ENCODE data around the gene HAP1. TPM values are rescaled to one million over a fixed set of nuclear protein-coding genes. Genes with fewer than 3 reads are reported as not detected.
A peak's percentile ranks its signal among the peaks of the same experiment; 100 is the strongest.

Gene HAP1
- polyA plus RNA-seq, 2 of the 4 experiments (the other 2 are of a cell fraction), result 1.6 to 2.2 TPM

- H3K27ac ChIP-seq, result peak overlapping the region in 1 of 2 experiments; percentile 83; a peak in 3 of 6 replicates
- DNase-seq (ENCODE audit: low read depth in 1 of 2, low spot score in 1 of 2) (no peak), FAIRE-seq (no peak), ATAC-seq (no peak)
- no peak overlapping the region for H3K4me3 ChIP-seq
- H3K9me3 ChIP-seq, result no peaks in the 10 kb centered on the region
- 89% methylated on average over 5 of the region's 5 CpGs for WGBS (ENCODE audit: missing lambda C conversion rate)
- H3K4me2 ChIP-seq, result no peak overlapping the region
- H3K4me1 ChIP-seq, result peaks cover 46% of the 10 kb centered on the region
- ChIA-PET CTCF (interaction anchor here (0.6 to 18.1 kb wide), 10 partner anchors 10 to 1147 kb away, joined by 3 to 329 read pairs (median 4); partner anchors contain the start of gene EIF1), POLR2A (interaction anchor here (0.6 to 6.4 kb wide), 2 partner anchors 8 to 10 kb away, joined by 3 to 258 read pairs; partner anchors contain the start of gene EIF1)
- TF ChIP-seq CHD4 (IDR thresholded peaks at IDR 0.05; ENCODE audit: borderline replicate concordance), result no peak
- TF ChIP-seq FOSL2 (IDR thresholded peaks at IDR 0.05), result no peak
- no peak for TF ChIP-seq FOSL2 (CRISPR knock-in tag; IDR thresholded peaks at IDR 0.05)
- TF ChIP-seq HEYL (CRISPR knock-in tag; IDR thresholded peaks at IDR 0.05), result no peak
- TF ChIP-seq TP53 (CRISPR knock-in tag; IDR thresholded peaks at IDR 0.05), result no peak
Measured at GRCh38 chr17:41679740-41680425, 54.6 kb downstream of the HAP1 start.

- Histone ChIP-seq H3K9me3 (no peaks in the 10 kb centered on the region), H3K4me2 (peak overlapping the region; percentile 72), H3K4me1 (peaks cover 48% of the 10 kb centered on the region), H3K27ac (peak overlapping the region; percentile 73 to 83), H3K4me3 (peak overlapping the region; percentile 3; the same call in 1 of the 3 replicates)
- WGBS (ENCODE audit: missing lambda C conversion rate), result 14% methylated on average over 6 of the region's 6 CpGs
- FAIRE-seq (peak; percentile 7), DNase-seq (ENCODE audit: low read depth in 1 of 2, low spot score in 1 of 2) (peak in 1 of 2 experiments; percentile 80), ATAC-seq (peak; percentile 35 to 47)
- CTCF ChIA-PET, result interaction anchor here (0.6 to 18.1 kb wide), 16 partner anchors 11 to 1704 kb away, joined by 3 to 329 read pairs (median 3); partner anchors contain the start of gene EIF1
- POLR2A ChIA-PET, result interaction anchor here (0.7 to 6.4 kb wide), 6 partner anchors 9 to 860 kb away, joined by 3 to 258 read pairs (median 4); partner anchors contain the start of gene EIF1
- TF ChIP-seq ZSCAN20 (CRISPR knock-in tag; IDR thresholded peaks at IDR 0.05) (no peak), HOXB13 (CRISPR knock-in tag; IDR thresholded peaks at IDR 0.05; ENCODE audit: low read depth) (no peak), JUN (IDR thresholded peaks at IDR 0.05) (peak in 1 of 2 experiments; percentile 42; a peak in 1 of 5 replicates), SMC3 (IDR thresholded peaks at IDR 0.05) (0 out of 3 replicates have a peak, but pooled peaks have one; percentile 11), PHF8 (IDR thresholded peaks at IDR 0.05; ENCODE audit: borderline replicate concordance, low read depth) (no peak), BHLHE40 (IDR thresholded peaks at IDR 0.05; ENCODE audit: low read depth, low read length) (no peak), CEBPB (IDR thresholded peaks at IDR 0.05) (no peak), CHD2 (IDR thresholded peaks at IDR 0.05; ENCODE audit: low read length, partially characterized antibody) (no peak), MAFK (IDR thresholded peaks at IDR 0.05; ENCODE audit: partially characterized antibody) (peak; percentile 21), MYC (IDR thresholded peaks at IDR 0.05; ENCODE audit: borderline replicate concordance, low read length) (no peak), CBX2 (IDR thresholded peaks at IDR 0.05; ENCODE audit: borderline replicate concordance, low read depth) (no peak), FOSB (CRISPR knock-in tag; IDR thresholded peaks at IDR 0.05) (no peak), ELK1 (IDR thresholded peaks at IDR 0.05; ENCODE audit: low read depth, low read length) (no peak), RFX5 (IDR thresholded peaks at IDR 0.05) (no peak), NFE2L2 (conservative IDR thresholded peaks at IDR 0.05; ENCODE audit: low read length) (no peak), JUNB (IDR thresholded peaks at IDR 0.05) (no peak), EHMT2 (IDR thresholded peaks at IDR 0.05; ENCODE audit: low read depth) (no peak), E2F6 (IDR thresholded peaks at IDR 0.05; ENCODE audit: borderline replicate concordance, low read depth) (no peak), NR3C1 (IDR thresholded peaks at IDR 0.05) (no peak), POLR2A (IDR thresholded peaks at IDR 0.05; ENCODE audit: low read length) (no peak), TP53 (CRISPR knock-in tag; IDR thresholded peaks at IDR 0.05) (no peak), HEYL (CRISPR knock-in tag; IDR thresholded peaks at IDR 0.05) (no peak), RCOR1 (IDR thresholded peaks at IDR 0.05; ENCODE audit: low read depth, low read length) (no peak), RARB (CRISPR knock-in tag; IDR thresholded peaks at IDR 0.05) (no peak), POLR2AphosphoS2 (conservative IDR thresholded peaks at IDR 0.05; ENCODE audit: low read length) (no peak), HOXA7 (CRISPR knock-in tag; IDR thresholded peaks at IDR 0.05) (no peak), FOSL2 (IDR thresholded peaks at IDR 0.05) (no peak), FOSL2 (CRISPR knock-in tag; IDR thresholded peaks at IDR 0.05) (no peak), CTCF (IDR thresholded peaks at IDR 0.05) (peak; percentile 42), CHD4 (IDR thresholded peaks at IDR 0.05; ENCODE audit: borderline replicate concordance) (no peak), ZFP36 (IDR thresholded peaks at IDR 0.05; ENCODE audit: borderline replicate concordance, partially characterized antibody) (no peak), BCL3 (IDR thresholded peaks at IDR 0.05) (no peak)
Measured at GRCh38 chr17:41678907-41679739, 55.3 kb downstream of the HAP1 start.
